Measurements from ENCODE around the gene KLK11. TPM values are rescaled to one million over a fixed set of nuclear protein-coding genes. Genes with fewer than 3 reads are reported as not detected.

Gene KLK11
- total RNA-seq, 1 donor = not detected

DNA sequence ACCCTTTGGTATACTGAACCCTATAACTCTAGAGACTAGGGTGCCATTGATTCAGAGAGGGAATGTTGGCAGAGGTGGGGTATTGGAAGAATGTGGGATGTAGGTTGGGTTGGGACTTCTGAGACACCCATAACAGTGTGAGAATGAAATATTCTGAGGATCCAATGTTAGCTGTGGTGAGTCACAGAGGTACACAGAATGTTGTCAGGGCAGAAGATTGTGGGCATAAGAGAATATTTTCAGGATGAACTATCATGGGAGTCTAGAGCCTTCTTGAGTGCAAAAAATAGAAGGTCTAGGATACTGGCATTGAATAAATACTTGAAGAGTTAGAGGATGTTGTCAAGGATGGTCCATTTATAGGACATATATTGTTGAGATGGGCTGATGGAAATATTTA, 29.4 kb upstream of the KLK11 start:
- H3K36me3 ChIP-seq (ENCODE audit: insufficient read depth, low read length) = no peaks in the 10 kb centered on the region
- no peaks in the 10 kb centered on the region for H3K9me3 ChIP-seq (ENCODE audit: low read depth, low read length)
- H3K79me2 ChIP-seq (ENCODE audit: insufficient read depth, low read length) = no peaks in the 10 kb centered on the region
- H3K27me3 ChIP-seq (ENCODE audit: insufficient read depth, low read length) = peaks cover 9% of the 10 kb centered on the region
- peak; percentile 43 for DNase-seq (ENCODE audit: insufficient read length, low spot score, missing footprints)
- no peaks in the 10 kb centered on the region for H3K4me1 ChIP-seq (ENCODE audit: insufficient read depth, low read length)
- H3K27ac ChIP-seq (ENCODE audit: low read depth, low read length) = no peak overlapping the region
- H4K20me1 ChIP-seq (ENCODE audit: insufficient read depth, low read length) = no peaks in the 10 kb centered on the region
- no peak for TF ChIP-seq CTCF (IDR thresholded peaks at IDR 0.05; ENCODE audit: extremely low read depth, low read depth, low read length)
- no peak overlapping the region for H2AFZ ChIP-seq (ENCODE audit: low read length)
- H3K4me2 ChIP-seq (ENCODE audit: insufficient read depth, low read length) = no peak overlapping the region
- no peak overlapping the region for H3K4me3 ChIP-seq (ENCODE audit: insufficient read depth, low read length)

DNA sequence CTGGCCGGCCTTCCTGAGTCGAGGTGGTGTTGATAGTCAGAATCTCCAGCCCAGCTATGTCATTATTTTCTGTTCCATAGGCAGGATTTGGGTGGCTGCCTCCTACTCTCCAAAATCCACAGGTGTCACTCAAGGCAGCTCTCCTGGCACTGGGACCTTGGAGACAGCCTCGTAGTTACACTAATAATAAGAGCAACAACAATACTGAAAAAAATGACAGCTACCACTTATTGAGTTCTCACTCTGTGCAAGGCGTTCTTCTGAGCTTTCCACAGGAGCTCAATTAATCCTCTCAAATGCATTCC, 20.6 kb upstream of the KLK11 start:
- no peaks in the 10 kb centered on the region for H3K4me1 ChIP-seq (ENCODE audit: insufficient read depth, low read length)
- H3K4me3 ChIP-seq (ENCODE audit: insufficient read depth, low read length) = no peak overlapping the region
- H2AFZ ChIP-seq (ENCODE audit: low read length) = no peak overlapping the region
- H3K4me2 ChIP-seq (ENCODE audit: insufficient read depth, low read length) = no peak overlapping the region
- H3K9me3 ChIP-seq (ENCODE audit: low read depth, low read length) = no peaks in the 10 kb centered on the region
- no peak for DNase-seq (ENCODE audit: insufficient read length, low spot score, missing footprints)
- no peak overlapping the region for H3K27ac ChIP-seq (ENCODE audit: low read depth, low read length)
- no peaks in the 10 kb centered on the region for H4K20me1 ChIP-seq (ENCODE audit: insufficient read depth, low read length)
- no peaks in the 10 kb centered on the region for H3K79me2 ChIP-seq (ENCODE audit: insufficient read depth, low read length)
- no peaks in the 10 kb centered on the region for H3K36me3 ChIP-seq (ENCODE audit: insufficient read depth, low read length)
- peaks cover 7% of the 10 kb centered on the region for H3K27me3 ChIP-seq (ENCODE audit: insufficient read depth, low read length)
- no peak for TF ChIP-seq CTCF (IDR thresholded peaks at IDR 0.05; ENCODE audit: extremely low read depth, low read depth, low read length)

GRCh38 chr19:51044327-51044726, 17.9 kb upstream of the KLK11 start:
- H3K27ac ChIP-seq (ENCODE audit: low read depth, low read length) = no peak overlapping the region
- no peaks in the 10 kb centered on the region for H3K79me2 ChIP-seq (ENCODE audit: insufficient read depth, low read length)
- H3K27me3 ChIP-seq (ENCODE audit: insufficient read depth, low read length) = peaks cover 7% of the 10 kb centered on the region
- H4K20me1 ChIP-seq (ENCODE audit: insufficient read depth, low read length) = no peaks in the 10 kb centered on the region
- DNase-seq (ENCODE audit: insufficient read length, low spot score, missing footprints) = peak; percentile 19
- no peak overlapping the region for H2AFZ ChIP-seq (ENCODE audit: low read length)
- no peaks in the 10 kb centered on the region for H3K4me1 ChIP-seq (ENCODE audit: insufficient read depth, low read length)
- H3K36me3 ChIP-seq (ENCODE audit: insufficient read depth, low read length) = no peaks in the 10 kb centered on the region
- no peak overlapping the region for H3K4me2 ChIP-seq (ENCODE audit: insufficient read depth, low read length)
- no peak overlapping the region for H3K4me3 ChIP-seq (ENCODE audit: insufficient read depth, low read length)
- H3K9me3 ChIP-seq (ENCODE audit: low read depth, low read length) = no peaks in the 10 kb centered on the region
- no peak for TF ChIP-seq CTCF (IDR thresholded peaks at IDR 0.05; ENCODE audit: extremely low read depth, low read depth, low read length)

- Histone ChIP-seq H3K9me3 (ENCODE audit: low read depth, low read length) (no peaks in the 10 kb centered on the region), H3K36me3 (ENCODE audit: insufficient read depth, low read length) (no peaks in the 10 kb centered on the region), H3K4me2 (ENCODE audit: insufficient read depth, low read length) (no peak overlapping the region), H3K79me2 (ENCODE audit: insufficient read depth, low read length) (no peaks in the 10 kb centered on the region), H3K4me1 (ENCODE audit: insufficient read depth, low read length) (no peaks in the 10 kb centered on the region), H3K27me3 (ENCODE audit: insufficient read depth, low read length) (peaks cover 7% of the 10 kb centered on the region), H4K20me1 (ENCODE audit: insufficient read depth, low read length) (no peaks in the 10 kb centered on the region), H2AFZ (ENCODE audit: low read length) (no peak overlapping the region), H3K4me3 (ENCODE audit: insufficient read depth, low read length) (no peak overlapping the region), H3K27ac (ENCODE audit: low read depth, low read length) (no peak overlapping the region)
- peak; percentile 32 for DNase-seq (ENCODE audit: insufficient read length, low spot score, missing footprints)
- no peak for TF ChIP-seq CTCF (IDR thresholded peaks at IDR 0.05; ENCODE audit: extremely low read depth, low read depth, low read length)
Measured at GRCh38 chr19:51043497-51043896, 17.1 kb upstream of the KLK11 start.
